Amniotic stem cell (primary cell): ENCODE results near the gene KCNMA1.

Experiments
- DNase-seq: peaks from one replicate; lab custom pipeline; 2025; lab: John Stamatoyannopoulos, UW

KCNMA1 gene

DNA sequence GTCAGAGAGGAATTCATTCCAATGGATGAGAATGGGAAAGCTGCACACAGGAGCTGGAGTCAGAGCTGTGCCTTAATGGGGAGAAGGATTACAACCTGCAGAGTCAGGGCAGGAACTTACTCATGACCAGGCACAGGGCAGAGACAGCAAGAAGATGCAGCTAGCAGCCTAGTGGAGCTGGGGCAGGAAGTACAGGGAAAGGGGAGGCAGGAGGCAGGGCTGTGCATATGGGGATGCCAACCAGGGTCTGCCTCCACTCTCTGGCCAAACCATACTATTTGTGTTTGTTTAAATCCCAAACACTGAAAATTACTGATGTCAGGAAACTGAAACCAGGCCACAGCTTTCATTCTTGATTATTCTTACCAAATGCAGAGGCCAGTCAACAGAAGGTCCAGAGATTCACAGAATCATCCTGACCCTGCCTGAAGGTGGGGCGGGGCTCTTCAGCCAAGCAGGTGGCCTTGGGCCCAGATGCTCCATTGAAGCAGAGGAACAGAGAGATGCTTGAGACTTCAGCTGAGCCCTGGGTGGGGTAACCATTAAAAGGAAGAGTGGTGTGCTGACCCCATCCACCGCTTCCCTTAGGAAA lies 461.9 kb downstream of the KCNMA1 start:
- no peak for DNase-seq

- peak; percentile 32 for DNase-seq
Observed at GRCh38 chr10:77173615-77174461, 463.8 kb downstream of the KCNMA1 start.

DNA sequence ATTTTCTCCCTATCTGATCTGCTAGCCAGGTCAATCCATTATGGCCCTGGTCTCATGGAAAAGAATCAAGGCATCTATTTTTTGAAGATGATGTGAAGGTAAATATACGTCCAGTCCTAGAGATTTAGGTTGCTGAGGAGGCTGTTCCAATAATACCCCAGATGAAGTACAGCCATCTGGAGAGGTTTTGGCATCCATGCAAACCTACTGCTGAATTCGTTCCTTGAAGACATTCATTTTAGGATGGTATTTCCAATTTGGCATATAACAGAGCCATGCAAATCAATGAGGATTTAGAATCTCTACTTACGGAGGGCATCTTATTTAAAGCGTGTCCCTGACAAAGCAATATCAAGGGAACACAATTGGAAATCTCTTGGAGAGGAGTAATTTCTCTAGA lies 465.5 kb downstream of the KCNMA1 start:
- no peak for DNase-seq

DNA sequence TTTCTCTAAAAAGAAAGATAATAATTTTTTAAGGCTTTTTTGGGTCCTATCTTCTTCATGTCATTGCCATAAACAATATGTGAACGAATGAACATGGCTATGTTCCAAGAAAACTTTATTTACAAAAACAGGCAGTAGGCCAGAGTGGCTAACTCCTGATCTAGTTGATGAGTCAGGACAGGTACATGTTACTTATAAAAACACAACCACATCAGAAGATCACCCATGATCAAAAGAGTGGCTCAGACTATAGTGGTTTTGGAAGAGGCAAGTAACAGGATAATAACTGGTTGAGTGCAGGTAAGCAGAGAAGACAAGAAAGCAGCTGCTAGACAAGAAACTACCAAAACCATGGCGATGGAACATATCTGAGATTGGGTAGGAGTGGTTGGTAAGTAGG lies 468.7 kb downstream of the KCNMA1 start:
- DNase-seq = no peak

DNA sequence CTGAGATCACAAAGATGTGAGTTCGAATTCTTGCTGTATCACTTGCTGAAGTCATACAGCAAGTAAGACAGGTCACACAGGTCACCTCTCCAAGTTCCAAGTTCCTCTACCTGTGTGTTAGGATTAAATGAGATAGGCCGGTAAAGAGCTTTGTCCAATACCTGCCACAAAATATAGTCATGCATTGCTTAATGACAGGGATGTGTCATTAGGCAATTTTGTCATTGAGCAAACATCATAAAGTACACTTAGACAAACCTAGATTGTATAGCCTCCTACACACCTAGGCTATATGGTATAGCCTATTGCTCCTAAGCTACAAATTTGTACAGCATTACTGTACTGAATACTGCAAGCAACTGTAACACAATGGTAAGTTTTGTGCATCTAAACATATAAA lies 469.4 kb downstream of the KCNMA1 start:
- DNase-seq = no peak

- peak; percentile 33 for DNase-seq
Observed at GRCh38 chr10:77165445-77166208, 472.0 kb downstream of the KCNMA1 start.

DNA sequence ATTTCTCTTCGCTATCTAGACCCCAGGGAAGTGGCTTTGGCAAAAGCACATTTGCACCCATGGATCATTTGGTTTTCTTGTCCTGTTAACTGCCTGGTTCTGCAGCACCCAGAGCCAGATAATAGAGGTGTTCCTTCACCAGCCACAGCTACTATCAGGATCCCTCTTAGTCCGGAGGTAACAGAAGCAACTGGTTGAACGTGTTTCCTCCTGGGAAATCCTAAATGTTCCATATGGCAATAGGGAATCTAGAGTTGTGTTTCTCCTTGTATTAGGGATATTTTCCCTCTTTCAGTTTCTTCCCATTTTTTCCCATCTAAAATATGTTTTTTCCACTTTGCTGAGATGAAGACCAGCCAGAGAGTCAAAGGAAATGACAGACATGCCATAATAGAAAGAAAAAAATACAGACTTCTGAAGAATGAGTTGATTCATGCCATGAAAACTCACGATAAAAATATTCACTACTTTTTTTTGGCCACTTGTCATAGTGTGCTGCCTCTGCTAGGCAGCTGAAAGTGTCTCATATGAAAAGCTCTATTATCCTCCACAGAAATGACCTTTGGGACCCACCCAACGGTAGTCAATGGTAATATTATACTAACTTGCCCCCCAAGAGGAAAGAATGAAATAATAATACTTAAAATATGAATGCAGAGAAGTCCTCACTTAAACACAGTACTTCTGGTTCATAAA lies 472.8 kb downstream of the KCNMA1 start:
- peak; percentile 22 for DNase-seq

DNA sequence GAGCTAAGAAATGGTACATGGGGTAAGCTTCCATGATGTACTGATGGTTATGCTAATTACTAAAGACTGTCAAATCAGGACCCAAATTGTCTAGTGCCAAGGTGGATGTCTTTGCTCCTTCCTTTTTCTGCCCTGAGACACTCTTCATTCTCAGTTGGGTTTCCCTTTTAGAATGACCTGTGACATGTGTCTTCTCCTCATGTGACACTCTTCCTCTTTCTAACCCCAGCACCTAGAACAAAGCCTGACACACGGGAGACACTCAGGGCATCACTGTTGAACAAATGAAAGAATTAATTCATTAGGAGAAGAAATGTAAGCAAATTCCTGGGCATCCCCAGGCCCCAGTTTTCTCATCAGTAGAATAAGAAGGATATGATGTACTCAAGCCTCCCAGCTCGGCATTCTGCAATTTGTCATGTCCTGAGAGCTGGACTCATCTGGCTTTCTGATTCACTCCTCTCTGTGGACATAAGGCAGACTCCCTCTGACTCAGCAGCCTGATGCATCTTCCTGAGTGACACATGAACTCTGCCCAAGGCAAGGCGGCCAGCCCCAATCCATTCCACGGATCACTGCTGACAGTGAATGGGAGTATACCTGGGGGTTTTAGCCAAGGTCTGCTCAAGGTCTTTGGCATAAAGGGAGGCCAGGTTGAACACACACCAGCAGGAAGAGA lies 473.8 kb downstream of the KCNMA1 start:
- DNase-seq = peak; percentile 97

DNA sequence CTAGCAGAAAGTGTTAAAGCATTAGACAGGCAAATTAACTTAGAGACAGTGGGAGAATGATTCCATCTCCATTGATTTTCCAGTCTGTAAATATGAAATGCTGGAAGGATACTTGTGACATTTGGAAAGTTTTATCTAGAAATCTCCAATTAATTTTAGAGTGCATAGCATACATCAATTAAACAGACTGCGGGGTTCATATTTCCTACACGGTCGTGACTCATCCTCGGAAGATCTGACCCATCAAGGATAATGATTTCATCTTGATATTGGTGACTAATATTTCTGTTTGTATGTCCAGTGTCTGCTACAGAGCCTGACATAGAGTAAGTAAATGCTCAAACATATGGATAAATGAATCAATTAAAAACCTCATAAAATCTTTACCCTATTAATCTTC lies 474.9 kb downstream of the KCNMA1 start:
- DNase-seq = peak; percentile 27

- peak; percentile 86 for DNase-seq
Observed at GRCh38 chr10:77160679-77161078, 476.9 kb downstream of the KCNMA1 start.

- no peak for DNase-seq
Observed at GRCh38 chr10:77159538-77160110, 478.0 kb downstream of the KCNMA1 start.

DNA sequence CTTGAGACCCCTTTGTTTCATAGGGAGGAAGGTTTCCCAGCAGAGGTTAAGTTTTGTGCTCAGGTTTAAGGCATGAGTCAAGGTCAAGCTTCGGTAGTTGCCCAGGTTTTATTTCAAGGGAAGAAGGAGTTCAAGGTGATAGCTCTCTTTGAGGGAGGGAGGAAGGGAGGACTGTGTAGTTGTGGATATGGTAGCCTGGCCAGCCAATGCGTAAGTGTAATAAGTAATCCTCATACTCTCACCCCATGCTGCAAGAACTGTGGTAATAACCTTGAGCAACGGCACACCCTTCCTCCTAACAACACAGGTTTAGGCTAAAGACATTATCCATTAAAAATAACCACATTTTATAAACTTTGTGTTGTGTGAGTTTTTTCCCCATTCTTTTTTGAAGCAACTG lies 478.9 kb downstream of the KCNMA1 start:
- DNase-seq = no peak

- no peak for DNase-seq
Observed at GRCh38 chr10:77157248-77158019, 480.2 kb downstream of the KCNMA1 start.

DNA sequence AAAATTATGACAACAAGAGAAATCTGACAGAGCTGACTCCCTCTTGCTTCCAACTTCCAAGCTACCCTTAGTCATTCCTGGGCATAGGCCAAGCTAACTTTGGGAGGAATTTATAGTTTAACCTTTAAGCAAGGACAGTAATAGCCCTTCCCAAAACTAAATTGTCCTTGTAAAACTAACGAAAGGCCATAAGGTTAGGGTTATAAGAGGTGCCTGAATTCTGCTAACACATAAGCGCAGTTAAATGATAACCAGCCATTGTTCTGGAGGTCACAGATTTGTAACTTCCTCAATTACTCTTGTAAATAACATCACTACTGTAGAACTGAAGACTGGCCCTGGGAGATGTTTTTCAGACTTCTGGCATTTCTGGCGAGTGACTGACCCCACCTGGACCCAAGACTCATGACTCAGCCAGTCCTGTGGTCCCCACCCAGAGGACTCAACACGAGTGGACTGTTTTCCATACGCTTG lies 481.2 kb downstream of the KCNMA1 start:
- DNase-seq = peak; percentile 52

- no peak for DNase-seq
Observed at GRCh38 chr10:77152256-77152655, 485.4 kb downstream of the KCNMA1 start.

DNA sequence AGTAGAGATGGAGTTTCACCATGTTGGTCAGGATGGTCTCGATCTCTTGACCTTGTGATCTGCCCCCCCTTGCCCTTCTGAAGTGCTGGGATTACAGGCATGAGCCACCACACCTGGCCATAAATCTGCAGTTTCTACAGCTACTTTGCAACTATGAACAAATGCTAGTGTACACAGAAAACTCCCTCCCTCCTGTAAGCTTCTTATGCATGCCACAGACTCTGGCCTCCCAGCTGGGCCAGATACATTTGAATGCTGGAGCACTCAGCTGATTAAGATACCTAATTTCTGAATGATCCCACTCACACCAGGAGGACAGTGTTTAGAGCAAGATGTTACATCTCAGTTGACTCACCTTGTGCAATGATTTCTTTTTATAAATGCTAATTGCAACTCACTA lies 486.2 kb downstream of the KCNMA1 start:
- no peak for DNase-seq

GRCh38 chr10:77149706-77150105 lies 487.9 kb downstream of the KCNMA1 start:
- DNase-seq = no peak

DNA sequence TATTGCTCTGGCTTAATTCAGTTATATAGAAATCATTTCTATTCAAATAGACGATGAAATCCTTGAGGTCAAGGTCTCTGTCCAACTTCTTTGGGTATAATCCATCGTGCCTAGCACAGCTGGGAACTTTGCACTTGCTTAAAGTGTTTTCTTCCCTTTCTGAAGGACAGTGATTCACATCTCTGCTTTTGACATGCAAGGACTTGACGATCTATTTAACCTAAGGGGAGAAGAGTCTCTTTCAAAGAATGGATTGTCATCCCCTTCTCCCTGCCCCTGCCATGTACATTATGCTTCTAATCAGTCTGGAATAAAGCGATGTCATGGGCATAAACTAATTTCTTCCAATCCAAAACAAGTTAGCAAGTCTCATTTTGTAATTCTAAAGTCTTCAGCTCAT lies 488.6 kb downstream of the KCNMA1 start:
- no peak for DNase-seq

DNA sequence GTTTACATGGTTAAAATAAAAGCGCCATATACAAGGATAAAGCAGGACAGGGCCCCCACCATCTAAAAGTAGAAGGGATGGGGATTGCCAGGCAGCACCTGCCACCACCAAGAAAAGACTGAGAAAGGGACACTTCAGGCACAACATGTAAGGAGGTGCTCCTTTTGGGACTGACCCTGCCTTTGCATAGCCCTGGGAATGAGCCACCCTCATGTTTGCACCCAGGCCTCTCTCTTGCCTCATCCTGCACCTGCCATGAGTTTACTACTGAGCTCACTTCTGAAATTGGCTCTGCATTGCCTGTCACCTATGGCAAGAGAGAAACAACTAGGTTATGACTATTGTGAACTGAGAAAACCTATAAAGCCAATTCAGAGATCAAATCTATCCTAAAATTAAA lies 489.7 kb downstream of the KCNMA1 start:
- no peak for DNase-seq

- no peak for DNase-seq
Observed at GRCh38 chr10:77146712-77147336, 490.8 kb downstream of the KCNMA1 start.
